Memory B cell (primary cell): ENCODE measurements around the gene OVAAL.

ENCODE experiments used
- ATAC-seq: fragments of 150-1000 bp; cut with Tn5 transposase; 2 replicates; pipeline ENCODE4 v1.10.0; 2021; ENCODE audit warnings: low read depth, mild to moderate bottlenecking, moderate library complexity
- DNase-seq, 2 donors: peaks; one replicate each; pipeline ENCODE4 v3.0.0; 2022; ENCODE audit warnings: low spot score in 2 of 2
- H3K27ac Mint-ChIP-seq: one replicate; pipeline ENCODE4 v1.8.0; 2022; ENCODE audit warnings: mild to moderate bottlenecking, moderate library complexity, mixed read lengths
- H3K27me3 Mint-ChIP-seq: one replicate; pipeline ENCODE4 v1.8.0; 2022; ENCODE audit warnings: mixed read lengths
- H3K36me3 Mint-ChIP-seq: one replicate; pipeline ENCODE4 v1.8.0; 2022; ENCODE audit warnings: mild to moderate bottlenecking, mixed read lengths
- H3K4me1 Mint-ChIP-seq: one replicate; pipeline ENCODE4 v1.8.0; 2022; ENCODE audit warnings: mixed read lengths
- H3K4me3 Mint-ChIP-seq: one replicate; pipeline ENCODE4 v1.8.0; 2022; ENCODE audit warnings: mild to moderate bottlenecking, moderate library complexity, mixed read lengths
- H3K9me3 Mint-ChIP-seq: one replicate; pipeline ENCODE4 v1.8.0; 2022; ENCODE audit warnings: mixed read lengths

The OVAAL gene

GRCh38 chr1:180595966-180596365, 37.2 kb downstream of the OVAAL start:
- DNase-seq (no peak), ATAC-seq (no peak)
- Mint-ChIP-seq H3K27ac (no peak overlapping the region), H3K36me3 (no peaks in the 10 kb centered on the region), H3K4me3 (no peak overlapping the region), H3K27me3 (peaks cover 4% of the 10 kb centered on the region), H3K9me3 (no peaks in the 10 kb centered on the region), H3K4me1 (no peaks in the 10 kb centered on the region)

GRCh38 chr1:180597520-180597919, 38.8 kb downstream of the OVAAL start:
- Mint-ChIP-seq H3K27me3 (peaks cover 5% of the 10 kb centered on the region), H3K27ac (no peak overlapping the region), H3K4me1 (no peaks in the 10 kb centered on the region), H3K4me3 (no peak overlapping the region), H3K36me3 (no peaks in the 10 kb centered on the region), H3K9me3 (no peaks in the 10 kb centered on the region)
- ATAC-seq (no peak), DNase-seq (no peak)

- peaks cover 4% of the 10 kb centered on the region for H3K27me3 Mint-ChIP-seq
- H3K4me1 Mint-ChIP-seq: no peaks in the 10 kb centered on the region
- H3K9me3 Mint-ChIP-seq: no peaks in the 10 kb centered on the region
- H3K27ac Mint-ChIP-seq: no peak overlapping the region
- no peak overlapping the region for H3K4me3 Mint-ChIP-seq
- ATAC-seq (no peak), DNase-seq (no peak)
- H3K36me3 Mint-ChIP-seq: no peaks in the 10 kb centered on the region
Measured at GRCh38 chr1:180598333-180598974, 39.7 kb downstream of the OVAAL start.

- Mint-ChIP-seq H3K36me3 (no peaks in the 10 kb centered on the region), H3K9me3 (no peaks in the 10 kb centered on the region), H3K4me3 (no peak overlapping the region), H3K4me1 (no peaks in the 10 kb centered on the region), H3K27me3 (peaks cover 4% of the 10 kb centered on the region), H3K27ac (no peak overlapping the region)
- DNase-seq (no peak), ATAC-seq (no peak)
Measured at GRCh38 chr1:180600343-180600742, 41.6 kb downstream of the OVAAL start.

GRCh38 chr1:180601512-180601911, 42.7 kb downstream of the OVAAL start:
- H3K4me3 Mint-ChIP-seq: no peak overlapping the region
- no peaks in the 10 kb centered on the region for H3K36me3 Mint-ChIP-seq
- ATAC-seq: no peak
- peaks cover 4% of the 10 kb centered on the region for H3K27me3 Mint-ChIP-seq
- DNase-seq: no peak
- H3K27ac Mint-ChIP-seq: no peak overlapping the region
- no peaks in the 10 kb centered on the region for H3K9me3 Mint-ChIP-seq
- no peaks in the 10 kb centered on the region for H3K4me1 Mint-ChIP-seq

- Mint-ChIP-seq H3K4me1 (no peaks in the 10 kb centered on the region), H3K27ac (no peak overlapping the region), H3K4me3 (no peak overlapping the region), H3K36me3 (no peaks in the 10 kb centered on the region), H3K27me3 (peaks cover 2% of the 10 kb centered on the region), H3K9me3 (no peaks in the 10 kb centered on the region)
- no peak for DNase-seq
- no peak for ATAC-seq
Measured at GRCh38 chr1:180603223-180603849, 44.6 kb downstream of the OVAAL start.

- Mint-ChIP-seq H3K36me3 (no peaks in the 10 kb centered on the region), H3K4me3 (no peak overlapping the region), H3K9me3 (no peaks in the 10 kb centered on the region), H3K27me3 (peaks cover 2% of the 10 kb centered on the region), H3K27ac (no peak overlapping the region), H3K4me1 (no peaks in the 10 kb centered on the region)
- DNase-seq (no peak), ATAC-seq (no peak)
Measured at GRCh38 chr1:180603850-180604226, 45.1 kb downstream of the OVAAL start.

- no peaks in the 10 kb centered on the region for H3K36me3 Mint-ChIP-seq
- no peak overlapping the region for H3K4me3 Mint-ChIP-seq
- no peaks in the 10 kb centered on the region for H3K9me3 Mint-ChIP-seq
- H3K27ac Mint-ChIP-seq: no peak overlapping the region
- peaks cover 4% of the 10 kb centered on the region for H3K4me1 Mint-ChIP-seq
- DNase-seq (no peak), ATAC-seq (no peak)
- peaks cover 2% of the 10 kb centered on the region for H3K27me3 Mint-ChIP-seq
Measured at GRCh38 chr1:180606155-180606554, 47.4 kb downstream of the OVAAL start.

GRCh38 chr1:180609643-180610555, 51.1 kb downstream of the OVAAL start:
- no peak overlapping the region for H3K27ac Mint-ChIP-seq
- peaks cover 8% of the 10 kb centered on the region for H3K4me1 Mint-ChIP-seq
- H3K4me3 Mint-ChIP-seq: no peak overlapping the region

GRCh38 chr1:180610556-180611015, 51.8 kb downstream of the OVAAL start:
- H3K4me3 Mint-ChIP-seq: no peak overlapping the region
- no peaks in the 10 kb centered on the region for H3K9me3 Mint-ChIP-seq
- H3K36me3 Mint-ChIP-seq: no peaks in the 10 kb centered on the region
- H3K27ac Mint-ChIP-seq: no peak overlapping the region
- ATAC-seq (no peak), DNase-seq (no peak)
- H3K4me1 Mint-ChIP-seq: peaks cover 8% of the 10 kb centered on the region
- H3K27me3 Mint-ChIP-seq: no peaks in the 10 kb centered on the region

More at GRCh38 chr1:180609643-180610555, 51.1 kb downstream of the OVAAL start:
- no peaks in the 10 kb centered on the region for H3K9me3 Mint-ChIP-seq
- DNase-seq (no peak), ATAC-seq (no peak)
- H3K27me3 Mint-ChIP-seq: no peaks in the 10 kb centered on the region
- H3K36me3 Mint-ChIP-seq: no peaks in the 10 kb centered on the region

GRCh38 chr1:180611016-180611930, 52.5 kb downstream of the OVAAL start:
- H3K4me3 Mint-ChIP-seq: no peak overlapping the region
- ATAC-seq (peak; percentile 66), DNase-seq (no peak)
- no peaks in the 10 kb centered on the region for H3K27me3 Mint-ChIP-seq
- H3K27ac Mint-ChIP-seq: peak overlapping the region; percentile 28
- no peaks in the 10 kb centered on the region for H3K9me3 Mint-ChIP-seq
- H3K36me3 Mint-ChIP-seq: no peaks in the 10 kb centered on the region
- H3K4me1 Mint-ChIP-seq: peaks cover 8% of the 10 kb centered on the region

GRCh38 chr1:180612632-180613031, 53.9 kb downstream of the OVAAL start:
- no peak overlapping the region for H3K4me3 Mint-ChIP-seq
- ATAC-seq: no peak
- H3K4me1 Mint-ChIP-seq: peaks cover 8% of the 10 kb centered on the region
- H3K9me3 Mint-ChIP-seq: no peaks in the 10 kb centered on the region
- no peak overlapping the region for H3K27ac Mint-ChIP-seq
- DNase-seq: no peak
- no peaks in the 10 kb centered on the region for H3K36me3 Mint-ChIP-seq
- no peaks in the 10 kb centered on the region for H3K27me3 Mint-ChIP-seq

GRCh38 chr1:180614730-180615129, 56.0 kb downstream of the OVAAL start:
- no peak overlapping the region for H3K27ac Mint-ChIP-seq
- no peak for ATAC-seq
- no peaks in the 10 kb centered on the region for H3K27me3 Mint-ChIP-seq
- H3K4me1 Mint-ChIP-seq: peaks cover 7% of the 10 kb centered on the region
- H3K9me3 Mint-ChIP-seq: no peaks in the 10 kb centered on the region
- no peak overlapping the region for H3K4me3 Mint-ChIP-seq
- H3K36me3 Mint-ChIP-seq: no peaks in the 10 kb centered on the region
- no peak for DNase-seq
